Body of pancreas (tissue), 4 donors: ENCODE results near the gene GRHL3. TPM values are rescaled to one million over a fixed set of nuclear protein-coding genes. Genes with fewer than 3 reads are reported as not detected.

Experiments
- ATAC-seq: fragments of 150-250 bp; one replicate; pipeline ENCODE4 v1.9.1; 2016
- DNase-seq, 4 donors: peaks; one replicate each; pipeline ENCODE4 v3.0.0-alpha.2; 2019
- H3K27ac ChIP-seq, 4 donors: fragments of 200-600 bp; sonication (generic); 1 replicate in 3 of 4; 2 replicates in 1 of 4; pipeline versions ENCODE4 v1.5.1 to v1.6.1; 2016 to 2019; ENCODE audit warnings: mild to moderate bottlenecking in 1 of 4, mixed read lengths in 1 of 4, moderate library complexity in 1 of 4
- H3K27me3 ChIP-seq, 2 donors: fragments of 200-600 bp; sonication (generic); one replicate each; pipeline ENCODE4 v1.6.0; 2016; ENCODE audit warnings: mild to moderate bottlenecking in 1 of 2
- H3K36me3 ChIP-seq, 2 donors: fragments of 200-600 bp; sonication (generic); replicated peaks in 1 of 2; 2 replicates each; pipeline ENCODE4 v1.5.1; 2016; ENCODE audit warnings: low read depth in 2 of 2; ENCODE audit not compliant: insufficient read depth in 1 of 2
- H3K4me1 ChIP-seq: fragments of 200-600 bp; sonication (generic); one replicate; pipeline ENCODE4 v1.6.0; 2016
- H3K4me3 ChIP-seq, 2 donors: fragments of 200-600 bp; sonication (generic); 1 replicate in 1 of 2; 2 replicates in 1 of 2; pipeline ENCODE4 v1.5.1; 2016 to 2019
- H3K9me3 ChIP-seq, 3 donors: fragments of 200-600 bp; sonication (generic); 1 replicate in 2 of 3; 2 replicates in 1 of 3; pipeline ENCODE4 v1.5.1; 2016
- POLR2A ChIP-seq, 3 donors: fragments of 450-650 bp; IDR thresholded peaks; one replicate each; pipeline ENCODE4 v1.6.1; 2016; ENCODE audit warnings: antibody characterized with exemption in 3 of 3, mild to moderate bottlenecking in 2 of 3
- WGBS, 2 donors: methylation state at CpG; one replicate each; pipeline ENCODE4 v1.1.5; 2017; 5-methylcytosine and 5-hydroxymethylcytosine counted together
- intact Hi-C: fragments of 100-400 bp; cut with DNase I; formaldehyde crosslinking; loops from one replicate; pipeline ENCODE4 v1.15.1; 2023
- total RNA-seq, 2 donors: library from RNA; depleted of rRNA; stranded (reverse); fragments of >200 nt; gene quantifications; one replicate each; pipeline ENCODE4 v1.1.0, GENCODE V29; 2016
- TF ChIP-seq, protein P1 (sequence below), 7 experiments: fragments of 450-650 bp in 4 of 7; fragments of 200-600 bp in 3 of 7; sonication (generic) in 3 of 7; IDR thresholded peaks; one replicate each; pipeline ENCODE4 v1.5.1; 2016 to 2019; ENCODE audit warnings: antibody characterized with exemption in 7 of 7

The GRHL3 gene
- total RNA-seq, 2 donors from 2014 or later = not detected

DNA sequence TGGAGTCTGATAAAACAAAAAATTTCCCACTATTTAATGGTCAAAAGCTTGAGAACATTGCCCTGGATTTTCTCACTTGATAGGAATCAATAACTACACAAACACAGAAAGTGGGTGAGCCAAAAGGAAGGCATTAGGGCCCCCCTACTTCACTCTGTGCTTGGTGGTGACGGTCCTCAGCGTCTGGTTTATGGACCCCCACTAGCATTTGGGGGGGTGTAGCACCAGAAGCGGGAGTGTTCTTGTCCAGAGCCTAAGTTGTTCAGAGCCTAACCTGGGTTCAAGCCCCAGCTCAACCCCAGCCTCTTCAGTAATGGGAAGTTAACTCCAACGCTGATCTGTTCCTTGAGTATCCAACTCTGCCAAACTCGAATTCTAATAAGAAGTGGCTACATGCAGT lies 61.4 kb downstream of the GRHL3 start:
- DNase-seq (no peak), ATAC-seq (no peak)
- intact Hi-C loops = loop anchor here (10.0 kb wide), 1 partner anchor 306 kb away; no protein-coding TSS in a partner anchor
- Histone ChIP-seq H3K27ac (no peak overlapping the region), H3K4me1 (no peaks in the 10 kb centered on the region), H3K36me3 (peaks cover 0 to 3% of the 10 kb centered on the region in 2 donors), H3K27me3 (no peaks in the 10 kb centered on the region), H3K4me3 (no peak overlapping the region), H3K9me3 (no peaks in the 10 kb centered on the region)
- TF ChIP-seq POLR2A (IDR thresholded peaks at IDR 0.05) = no peak
- TF ChIP-seq, protein P1, sequence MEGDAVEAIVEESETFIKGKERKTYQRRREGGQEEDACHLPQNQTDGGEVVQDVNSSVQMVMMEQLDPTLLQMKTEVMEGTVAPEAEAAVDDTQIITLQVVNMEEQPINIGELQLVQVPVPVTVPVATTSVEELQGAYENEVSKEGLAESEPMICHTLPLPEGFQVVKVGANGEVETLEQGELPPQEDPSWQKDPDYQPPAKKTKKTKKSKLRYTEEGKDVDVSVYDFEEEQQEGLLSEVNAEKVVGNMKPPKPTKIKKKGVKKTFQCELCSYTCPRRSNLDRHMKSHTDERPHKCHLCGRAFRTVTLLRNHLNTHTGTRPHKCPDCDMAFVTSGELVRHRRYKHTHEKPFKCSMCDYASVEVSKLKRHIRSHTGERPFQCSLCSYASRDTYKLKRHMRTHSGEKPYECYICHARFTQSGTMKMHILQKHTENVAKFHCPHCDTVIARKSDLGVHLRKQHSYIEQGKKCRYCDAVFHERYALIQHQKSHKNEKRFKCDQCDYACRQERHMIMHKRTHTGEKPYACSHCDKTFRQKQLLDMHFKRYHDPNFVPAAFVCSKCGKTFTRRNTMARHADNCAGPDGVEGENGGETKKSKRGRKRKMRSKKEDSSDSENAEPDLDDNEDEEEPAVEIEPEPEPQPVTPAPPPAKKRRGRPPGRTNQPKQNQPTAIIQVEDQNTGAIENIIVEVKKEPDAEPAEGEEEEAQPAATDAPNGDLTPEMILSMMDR (IDR thresholded peaks at IDR 0.05) = no peak
- 85 to 87% methylated on average over 5 of the region's 5 CpGs for WGBS, 2 donors

DNA sequence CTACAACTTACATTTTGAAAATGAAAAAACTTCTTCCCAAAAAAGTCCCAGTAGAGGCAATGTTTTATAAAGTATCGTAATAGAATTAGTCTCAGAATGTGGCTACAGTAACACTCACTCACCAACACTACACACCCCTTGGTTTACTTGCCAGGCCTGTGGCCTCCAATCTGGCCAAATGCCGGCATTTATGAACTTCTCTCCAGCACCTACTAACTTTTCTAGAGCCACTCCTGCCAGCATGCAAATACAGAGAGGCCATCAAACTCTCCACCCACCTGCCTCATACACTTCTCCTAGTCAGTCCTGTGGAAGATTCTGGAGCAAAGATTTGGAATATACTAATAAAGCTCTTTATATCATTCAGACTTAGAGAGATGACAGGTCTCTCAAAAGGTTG lies 62.1 kb downstream of the GRHL3 start:
- H3K4me1 ChIP-seq = no peaks in the 10 kb centered on the region
- intact Hi-C loops = loop anchor here (10.0 kb wide), 1 partner anchor 306 kb away; no protein-coding TSS in a partner anchor
- DNase-seq = no peak
- H3K36me3 ChIP-seq = peaks cover 0 to 3% of the 10 kb centered on the region in 2 donors
- TF ChIP-seq POLR2A (IDR thresholded peaks at IDR 0.05) = no peak
- TF ChIP-seq, protein P1 (IDR thresholded peaks at IDR 0.05) = no peak
- H3K4me3 ChIP-seq = no peak overlapping the region
- 90 to 98% methylated on average over 2 of the region's 2 CpGs for WGBS, 2 donors
- no peak for ATAC-seq
- no peaks in the 10 kb centered on the region for H3K9me3 ChIP-seq
- H3K27me3 ChIP-seq = no peaks in the 10 kb centered on the region
- no peak overlapping the region for H3K27ac ChIP-seq

DNA sequence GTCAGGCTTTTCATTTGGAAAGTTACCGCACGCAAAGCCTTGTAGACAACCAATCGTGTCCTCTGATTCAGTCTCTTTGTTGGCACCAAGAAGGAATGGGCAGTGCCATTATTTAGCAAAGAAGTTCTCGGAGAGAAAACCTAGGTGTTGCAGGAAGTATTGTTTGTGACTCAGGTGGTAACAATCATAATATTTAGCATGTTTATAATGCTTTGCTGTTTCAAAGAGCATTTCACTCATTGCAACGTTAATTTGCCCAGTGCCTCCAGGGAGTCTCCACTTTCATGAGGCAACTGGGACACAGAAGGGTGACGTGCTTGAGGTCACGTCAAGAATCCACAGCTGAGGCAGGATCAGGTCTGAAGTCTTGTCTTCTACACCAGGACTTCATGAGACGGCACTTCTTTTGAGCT lies 63.0 kb downstream of the GRHL3 start:
- H3K36me3 ChIP-seq = peaks cover 0 to 3% of the 10 kb centered on the region in 2 donors
- H3K9me3 ChIP-seq = no peaks in the 10 kb centered on the region
- 88 to 92% methylated on average over 8 of the region's 8 CpGs for WGBS, 2 donors
- no peak overlapping the region for H3K27ac ChIP-seq
- intact Hi-C loops = loop anchor here (10.0 kb wide), 1 partner anchor 307 kb away; no protein-coding TSS in a partner anchor
- no peak overlapping the region for H3K4me3 ChIP-seq
- TF ChIP-seq, protein P1 (IDR thresholded peaks at IDR 0.05) = no peak
- no peak for TF ChIP-seq POLR2A (IDR thresholded peaks at IDR 0.05)
- H3K27me3 ChIP-seq = no peaks in the 10 kb centered on the region
- ATAC-seq (no peak), DNase-seq (no peak)
- H3K4me1 ChIP-seq = no peaks in the 10 kb centered on the region

DNA sequence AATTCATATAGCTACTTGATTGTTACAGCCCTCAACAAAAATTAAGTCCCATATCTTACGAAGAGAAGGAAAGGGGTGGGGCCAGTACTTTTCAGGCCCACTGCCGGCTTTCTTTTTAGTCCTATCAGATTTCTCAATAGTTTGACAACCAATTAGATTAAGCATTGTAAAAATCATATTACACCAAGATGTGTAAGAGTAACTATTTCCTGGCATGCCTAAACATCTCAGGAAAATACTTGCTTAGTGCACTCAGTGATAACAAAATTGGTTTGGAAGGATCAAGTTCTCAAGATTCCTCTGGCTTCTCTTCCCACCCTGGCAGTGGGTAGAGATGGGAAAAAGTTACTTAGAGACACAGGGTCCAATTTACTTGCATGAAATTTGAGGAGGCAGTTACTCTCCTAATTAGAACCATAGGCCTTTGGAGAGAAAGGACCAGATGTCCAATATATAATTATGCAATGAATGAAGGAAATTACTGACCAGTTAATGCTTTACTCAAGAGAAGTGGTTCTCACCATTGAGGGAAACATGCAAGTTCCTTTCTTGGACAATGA lies 64.3 kb downstream of the GRHL3 start:
- ATAC-seq (no peak), DNase-seq (no peak)
- no peaks in the 10 kb centered on the region for H3K9me3 ChIP-seq
- no peak overlapping the region for H3K4me3 ChIP-seq
- intact Hi-C loops = loop anchor here (10.0 kb wide), 1 partner anchor 309 kb away; no protein-coding TSS in a partner anchor
- peaks cover 5% of the 10 kb centered on the region for H3K4me1 ChIP-seq
- H3K36me3 ChIP-seq = peaks cover 0 to 3% of the 10 kb centered on the region in 2 donors
- H3K27me3 ChIP-seq = no peaks in the 10 kb centered on the region
- H3K27ac ChIP-seq = no peak overlapping the region
- TF ChIP-seq POLR2A (IDR thresholded peaks at IDR 0.05) = no peak
- WGBS, 2 donors = 82 to 85% methylated on average over 2 of the region's 2 CpGs

DNA sequence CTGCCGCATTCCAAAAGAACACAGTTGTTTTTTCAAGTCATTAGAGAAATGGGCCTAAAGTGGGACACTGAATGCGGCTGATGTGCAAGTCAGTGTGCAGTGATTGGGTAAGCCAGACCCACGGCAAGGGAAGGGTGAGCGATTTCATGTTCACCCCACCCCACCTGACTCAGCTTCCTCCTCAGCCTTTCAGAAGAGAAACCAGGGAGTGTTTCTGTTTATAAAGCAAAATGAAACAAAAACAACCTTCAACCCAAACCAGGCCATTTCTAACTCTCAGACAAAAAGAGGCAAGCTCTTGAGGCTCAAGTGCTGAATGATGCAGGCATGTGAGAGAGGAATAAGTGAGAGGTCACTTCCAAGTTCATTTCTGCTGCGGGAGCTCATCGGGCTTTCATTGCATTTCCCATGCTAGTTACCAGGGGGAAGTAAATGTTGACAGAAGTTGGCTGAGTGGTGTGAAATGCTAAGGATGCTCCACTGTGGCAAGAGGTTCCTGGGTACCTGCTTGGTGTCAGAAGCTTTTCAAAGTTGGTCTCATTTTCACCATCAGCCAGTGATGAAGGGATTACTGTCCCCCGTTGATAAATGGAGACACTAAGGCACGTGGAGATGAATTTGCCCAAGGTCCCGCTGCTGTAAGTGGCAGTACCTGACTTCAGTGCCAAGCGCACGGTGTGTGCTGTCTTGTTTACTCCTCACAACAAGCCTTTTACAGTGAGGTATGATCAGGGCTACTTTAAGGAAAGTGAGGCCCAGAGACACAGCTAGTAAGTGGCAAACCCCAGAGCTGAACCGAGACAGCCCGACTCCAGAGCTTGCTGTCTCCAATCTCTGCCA lies 65.3 kb downstream of the GRHL3 start:
- 78 to 89% methylated on average over 13 of the region's 13 CpGs for WGBS, 2 donors
- H3K27ac ChIP-seq = no peak overlapping the region
- peaks cover 5% of the 10 kb centered on the region for H3K4me1 ChIP-seq
- no peak overlapping the region for H3K4me3 ChIP-seq
- ATAC-seq (no peak), DNase-seq (no peak)
- no peaks in the 10 kb centered on the region for H3K9me3 ChIP-seq
- no peaks in the 10 kb centered on the region for H3K27me3 ChIP-seq
- no peak for TF ChIP-seq POLR2A (IDR thresholded peaks at IDR 0.05)
- TF ChIP-seq, protein P1 (IDR thresholded peaks at IDR 0.05) = no peak
- intact Hi-C loops = loop anchor here (5.0 to 10.0 kb wide), 2 partner anchors 182 to 310 kb away; no protein-coding TSS in a partner anchor
- H3K36me3 ChIP-seq = no peaks in the 10 kb centered on the region
